Breast epithelium (tissue), 3 donors: ENCODE results near the gene AKAP8L.

ENCODE experiments used
- POLR2A ChIP-seq: fragments of 450-650 bp; IDR thresholded peaks from one replicate; pipeline ENCODE4 v1.6.1; 2016; ENCODE audit warnings: antibody characterized with exemption, mild to moderate bottlenecking, moderate library complexity
- POLR2AphosphoS5 ChIP-seq, 3 donors: sonication (generic); formaldehyde crosslinking; IDR thresholded peaks; one replicate each; pipeline ENCODE4 v1.6.1; 2017; ENCODE audit warnings: antibody characterized with exemption in 3 of 3
- TF ChIP-seq, protein P1 (sequence below), 3 donors: fragments of 450-650 bp; IDR thresholded peaks; one replicate each; pipeline ENCODE4 v1.5.1; 2016 to 2017; ENCODE audit warnings: antibody characterized with exemption in 3 of 3, mild to moderate bottlenecking in 3 of 3, moderate library complexity in 3 of 3

DNA sequence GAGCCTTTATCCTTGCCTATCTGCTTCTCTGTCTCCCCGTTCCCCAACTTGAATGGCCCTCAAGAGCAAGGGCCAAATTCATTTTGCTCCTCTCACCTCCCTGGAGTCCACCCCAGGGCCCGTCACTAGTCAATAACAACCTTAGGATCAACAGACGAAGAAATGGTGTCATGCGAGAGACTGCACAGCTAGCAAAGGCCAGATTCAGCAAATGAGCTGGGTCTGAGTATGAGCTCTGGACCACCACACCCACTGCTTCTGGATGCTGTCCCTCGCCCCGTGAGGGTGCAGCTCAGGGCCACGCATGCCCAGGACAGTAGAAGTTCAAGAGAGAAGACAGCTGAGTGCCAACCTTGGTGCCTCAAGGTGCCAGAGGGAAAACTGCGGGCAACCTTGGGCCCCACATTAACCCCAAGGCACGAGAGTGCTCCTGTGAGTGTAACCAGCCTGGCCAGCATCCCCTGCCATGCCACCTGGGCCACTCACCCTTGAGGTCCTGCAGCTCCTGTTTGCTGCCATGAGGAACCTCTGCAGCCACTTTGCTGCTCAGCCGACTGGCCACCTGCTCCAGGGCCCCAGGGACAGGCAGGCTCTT, 11.8 kb upstream of the AKAP8L start:
- no peak for TF ChIP-seq POLR2AphosphoS5 (IDR thresholded peaks at IDR 0.05)
- no peak for TF ChIP-seq POLR2A
- TF ChIP-seq, protein P1, sequence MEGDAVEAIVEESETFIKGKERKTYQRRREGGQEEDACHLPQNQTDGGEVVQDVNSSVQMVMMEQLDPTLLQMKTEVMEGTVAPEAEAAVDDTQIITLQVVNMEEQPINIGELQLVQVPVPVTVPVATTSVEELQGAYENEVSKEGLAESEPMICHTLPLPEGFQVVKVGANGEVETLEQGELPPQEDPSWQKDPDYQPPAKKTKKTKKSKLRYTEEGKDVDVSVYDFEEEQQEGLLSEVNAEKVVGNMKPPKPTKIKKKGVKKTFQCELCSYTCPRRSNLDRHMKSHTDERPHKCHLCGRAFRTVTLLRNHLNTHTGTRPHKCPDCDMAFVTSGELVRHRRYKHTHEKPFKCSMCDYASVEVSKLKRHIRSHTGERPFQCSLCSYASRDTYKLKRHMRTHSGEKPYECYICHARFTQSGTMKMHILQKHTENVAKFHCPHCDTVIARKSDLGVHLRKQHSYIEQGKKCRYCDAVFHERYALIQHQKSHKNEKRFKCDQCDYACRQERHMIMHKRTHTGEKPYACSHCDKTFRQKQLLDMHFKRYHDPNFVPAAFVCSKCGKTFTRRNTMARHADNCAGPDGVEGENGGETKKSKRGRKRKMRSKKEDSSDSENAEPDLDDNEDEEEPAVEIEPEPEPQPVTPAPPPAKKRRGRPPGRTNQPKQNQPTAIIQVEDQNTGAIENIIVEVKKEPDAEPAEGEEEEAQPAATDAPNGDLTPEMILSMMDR (IDR thresholded peaks at IDR 0.05): no peak
